ENCODE measurements around the gene GGN.

The GGN gene

GRCh38 chr19:38399537-38399936 is 11.7 kb upstream of the GGN start:
- Histone ChIP-seq H3K27me3 (ENCODE audit: control insufficient read depth, insufficient read depth, low read length, poor library complexity, severe bottlenecking) (peaks cover 58% of the 10 kb centered on the region), H3K4me1 (ENCODE audit: control insufficient read depth, insufficient read depth, low read length) (no peaks in the 10 kb centered on the region), H3K36me3 (ENCODE audit: control insufficient read depth, insufficient read depth, low read length) (no peaks in the 10 kb centered on the region), H3K4me3 (ENCODE audit: insufficient read depth, low read depth, low read length) (no peak overlapping the region), H3K9me3 (ENCODE audit: control insufficient read depth, low read length) (no peaks in the 10 kb centered on the region), H3K27ac (ENCODE audit: insufficient read depth, low read depth, low read length, poor library complexity, severe bottlenecking) (no peak overlapping the region)
- WGBS, 2 experiments, result 90 to 96% methylated on average over 1 of the region's 1 CpG

- Histone ChIP-seq H3K9me3 (ENCODE audit: control insufficient read depth, low read length) (no peaks in the 10 kb centered on the region), H3K27me3 (ENCODE audit: control insufficient read depth, insufficient read depth, low read length, poor library complexity, severe bottlenecking) (peaks cover 58% of the 10 kb centered on the region), H3K4me1 (ENCODE audit: control insufficient read depth, insufficient read depth, low read length) (no peaks in the 10 kb centered on the region), H3K4me3 (ENCODE audit: insufficient read depth, low read depth, low read length) (no peak overlapping the region), H3K36me3 (ENCODE audit: control insufficient read depth, insufficient read depth, low read length) (no peaks in the 10 kb centered on the region), H3K27ac (ENCODE audit: insufficient read depth, low read depth, low read length, poor library complexity, severe bottlenecking) (no peak overlapping the region)
- 75% methylated on average over 9 of the region's 9 CpGs for WGBS, 2 experiments
Measured at GRCh38 chr19:38399081-38399480, 11.2 kb upstream of the GGN start.

- Histone ChIP-seq H3K27ac (ENCODE audit: insufficient read depth, low read depth, low read length, poor library complexity, severe bottlenecking) (no peak overlapping the region), H3K36me3 (ENCODE audit: control insufficient read depth, insufficient read depth, low read length) (no peaks in the 10 kb centered on the region), H3K4me3 (ENCODE audit: insufficient read depth, low read depth, low read length) (no peak overlapping the region), H3K4me1 (ENCODE audit: control insufficient read depth, insufficient read depth, low read length) (no peaks in the 10 kb centered on the region), H3K27me3 (ENCODE audit: control insufficient read depth, insufficient read depth, low read length, poor library complexity, severe bottlenecking) (peaks cover 53% of the 10 kb centered on the region), H3K9me3 (ENCODE audit: control insufficient read depth, low read length) (no peaks in the 10 kb centered on the region)
- WGBS, 2 experiments, result 85 to 88% methylated on average over 86 of the region's 86 CpGs
Measured at GRCh38 chr19:38395381-38396114, 7.7 kb upstream of the GGN start.

DNA sequence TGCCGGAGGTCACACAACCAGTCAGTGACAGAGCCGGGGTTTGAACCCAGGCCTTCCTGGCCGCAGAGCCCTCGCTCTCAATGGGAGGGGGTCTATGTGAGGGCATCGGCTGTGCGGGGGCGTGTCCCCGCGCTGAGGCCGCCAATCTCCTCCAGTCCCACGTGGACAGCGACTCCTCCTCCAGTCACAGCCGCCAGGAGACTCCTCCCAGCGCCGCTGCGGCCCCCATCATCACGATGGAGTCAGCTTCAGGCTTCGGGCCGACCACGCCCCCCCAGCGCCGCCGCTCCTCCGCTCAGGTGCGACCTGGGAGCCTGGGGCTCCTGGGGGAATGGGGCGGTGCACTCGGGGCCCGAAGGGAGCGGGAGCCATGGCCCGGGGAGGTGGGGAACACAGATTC is 6.7 kb upstream of the GGN start:
- Histone ChIP-seq H3K9me3 (ENCODE audit: control insufficient read depth, low read length) (no peaks in the 10 kb centered on the region), H3K27ac (ENCODE audit: insufficient read depth, low read depth, low read length, poor library complexity, severe bottlenecking) (no peak overlapping the region), H3K4me1 (ENCODE audit: control insufficient read depth, insufficient read depth, low read length) (peaks cover 2% of the 10 kb centered on the region), H3K27me3 (ENCODE audit: control insufficient read depth, insufficient read depth, low read length, poor library complexity, severe bottlenecking) (peaks cover 53% of the 10 kb centered on the region), H3K4me3 (ENCODE audit: insufficient read depth, low read depth, low read length) (no peak overlapping the region), H3K36me3 (ENCODE audit: control insufficient read depth, insufficient read depth, low read length) (no peaks in the 10 kb centered on the region)
- 66 to 69% methylated on average over 30 of the region's 30 CpGs for WGBS, 2 experiments

DNA sequence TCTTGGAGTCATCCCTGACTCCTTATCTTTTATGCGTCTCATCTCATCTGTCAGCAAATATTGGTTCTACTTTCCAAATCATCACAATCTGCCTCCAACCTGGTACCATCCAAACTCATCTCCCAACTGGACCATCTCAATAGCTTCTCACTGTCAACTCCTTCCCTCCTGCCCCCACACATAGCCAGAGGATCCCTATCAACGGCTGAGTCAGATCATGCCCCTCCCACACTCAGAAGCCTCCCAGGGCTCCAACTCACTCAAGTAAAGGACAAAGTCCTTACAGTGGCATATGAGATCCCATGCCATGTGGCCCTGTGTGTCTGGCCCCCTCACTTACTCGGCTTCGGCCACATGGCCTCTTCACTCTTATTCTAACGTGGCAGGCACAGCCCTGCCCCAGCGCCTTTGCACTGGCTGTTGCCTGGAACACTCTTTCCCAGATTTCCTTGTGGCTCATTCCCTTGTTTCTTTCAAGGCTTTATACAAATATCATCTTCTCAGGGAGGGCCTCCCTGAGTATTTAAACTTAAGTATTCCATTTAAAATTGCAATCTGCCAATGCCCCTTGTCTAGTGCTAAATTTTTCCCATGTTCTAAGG is 5.0 kb upstream of the GGN start:
- Histone ChIP-seq H3K9me3 (ENCODE audit: control insufficient read depth, low read length) (no peaks in the 10 kb centered on the region), H3K4me1 (ENCODE audit: control insufficient read depth, insufficient read depth, low read length) (peaks cover 2% of the 10 kb centered on the region), H3K36me3 (ENCODE audit: control insufficient read depth, insufficient read depth, low read length) (no peaks in the 10 kb centered on the region), H3K27me3 (ENCODE audit: control insufficient read depth, insufficient read depth, low read length, poor library complexity, severe bottlenecking) (peaks cover 50% of the 10 kb centered on the region), H3K4me3 (ENCODE audit: insufficient read depth, low read depth, low read length) (no peak overlapping the region), H3K27ac (ENCODE audit: insufficient read depth, low read depth, low read length, poor library complexity, severe bottlenecking) (no peak overlapping the region)
- WGBS, 2 experiments, result 88 to 89% methylated on average over 6 of the region's 6 CpGs

DNA sequence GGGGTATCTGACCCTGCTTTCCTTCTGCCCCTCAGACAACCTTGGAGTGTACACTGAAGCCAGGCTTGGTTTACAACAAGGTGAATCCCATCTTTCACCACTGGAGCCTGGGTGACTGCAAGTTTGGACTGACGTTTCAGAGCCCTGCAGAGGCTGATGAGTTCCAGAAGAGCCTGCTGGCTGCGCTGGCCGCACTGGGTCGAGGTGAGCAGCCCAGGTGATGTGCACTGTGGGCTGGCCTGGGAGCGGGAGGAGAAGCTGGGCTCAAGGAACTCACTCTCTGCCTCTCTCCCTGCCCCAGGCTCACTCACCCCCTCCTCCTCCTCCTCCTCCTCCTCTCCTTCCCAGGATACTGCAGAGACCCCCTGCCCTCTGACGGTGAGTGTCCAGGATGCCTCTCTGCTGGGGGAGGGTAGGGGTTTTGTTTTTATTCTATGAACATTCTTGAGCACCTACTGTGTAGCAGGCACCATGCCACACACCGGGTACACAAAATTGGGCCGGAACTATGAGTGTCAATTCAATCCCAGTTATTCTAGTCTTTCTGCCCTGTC is 4.2 kb upstream of the GGN start:
- H3K27me3 ChIP-seq (ENCODE audit: control insufficient read depth, insufficient read depth, low read length, poor library complexity, severe bottlenecking), result peaks cover 49% of the 10 kb centered on the region
- no peaks in the 10 kb centered on the region for H3K36me3 ChIP-seq (ENCODE audit: control insufficient read depth, insufficient read depth, low read length)
- H3K9me3 ChIP-seq (ENCODE audit: control insufficient read depth, low read length), result no peaks in the 10 kb centered on the region
- H3K4me3 ChIP-seq (ENCODE audit: insufficient read depth, low read depth, low read length), result no peak overlapping the region
- no peak overlapping the region for H3K27ac ChIP-seq (ENCODE audit: insufficient read depth, low read depth, low read length, poor library complexity, severe bottlenecking)
- WGBS, 2 experiments, result 55 to 63% methylated on average over 7 to 8 of the region's 8 CpGs
- H3K4me1 ChIP-seq (ENCODE audit: control insufficient read depth, insufficient read depth, low read length), result peaks cover 2% of the 10 kb centered on the region

- Histone ChIP-seq H3K4me3 (ENCODE audit: insufficient read depth, low read depth, low read length) (no peak overlapping the region), H3K4me1 (ENCODE audit: control insufficient read depth, insufficient read depth, low read length) (peaks cover 2% of the 10 kb centered on the region), H3K9me3 (ENCODE audit: control insufficient read depth, low read length) (no peaks in the 10 kb centered on the region), H3K36me3 (ENCODE audit: control insufficient read depth, insufficient read depth, low read length) (no peaks in the 10 kb centered on the region), H3K27ac (ENCODE audit: insufficient read depth, low read depth, low read length, poor library complexity, severe bottlenecking) (no peak overlapping the region), H3K27me3 (ENCODE audit: control insufficient read depth, insufficient read depth, low read length, poor library complexity, severe bottlenecking) (peaks cover 50% of the 10 kb centered on the region)
- WGBS, 2 experiments, result 46 to 50% methylated on average over 20 of the region's 22 CpGs
Measured at GRCh38 chr19:38389957-38390924, 2.4 kb upstream of the GGN start.

DNA sequence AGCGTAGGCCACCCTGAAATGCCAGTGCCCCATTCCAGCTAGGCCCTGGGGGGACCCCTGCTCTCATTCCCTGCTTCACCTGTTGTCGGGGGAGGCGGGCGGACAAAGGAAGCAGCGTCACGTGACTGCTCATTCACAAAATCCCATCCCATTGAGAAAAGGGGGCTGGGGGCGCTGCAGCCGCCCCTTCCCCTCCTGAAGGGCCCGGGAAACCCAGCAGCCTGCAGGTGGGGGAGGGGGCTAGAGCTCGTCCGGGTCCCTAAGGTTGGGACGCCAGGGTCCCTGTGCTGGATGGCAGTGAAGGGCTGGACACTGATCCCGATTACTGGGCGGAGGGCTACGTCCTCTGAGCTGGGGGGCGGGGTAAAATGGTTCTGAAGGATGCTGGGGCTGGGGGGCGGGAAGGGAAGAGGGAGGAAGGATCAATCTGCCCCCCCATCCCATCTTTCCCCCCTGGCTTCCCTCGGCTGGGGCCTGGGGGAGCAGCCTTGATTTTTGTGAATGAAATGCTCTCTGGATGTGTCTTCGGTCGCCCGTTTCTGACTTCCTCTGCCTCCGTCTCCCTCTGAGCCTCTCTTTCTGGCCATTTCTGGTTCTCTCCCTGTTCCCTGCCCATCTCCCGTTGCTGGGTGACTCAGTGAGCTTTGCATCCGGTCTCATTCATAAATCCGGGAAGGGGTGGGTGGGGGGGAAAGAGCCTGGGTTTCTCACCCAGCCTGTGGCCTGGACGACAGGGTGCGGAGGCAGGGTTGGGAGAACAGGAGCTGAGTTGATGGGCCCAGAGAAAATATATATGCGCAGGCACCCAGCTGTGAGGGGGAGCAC is 1.5 kb upstream of the GGN start:
- Histone ChIP-seq H3K36me3 (ENCODE audit: control insufficient read depth, insufficient read depth, low read length) (no peaks in the 10 kb centered on the region), H3K4me3 (ENCODE audit: insufficient read depth, low read depth, low read length) (peak overlapping the region; percentile 70), H3K9me3 (ENCODE audit: control insufficient read depth, low read length) (no peaks in the 10 kb centered on the region), H3K27me3 (ENCODE audit: control insufficient read depth, insufficient read depth, low read length, poor library complexity, severe bottlenecking) (peaks cover 43% of the 10 kb centered on the region), H3K4me1 (ENCODE audit: control insufficient read depth, insufficient read depth, low read length) (peaks cover 2% of the 10 kb centered on the region), H3K27ac (ENCODE audit: insufficient read depth, low read depth, low read length, poor library complexity, severe bottlenecking) (no peak overlapping the region)
- 2% methylated on average over 27 to 28 of the region's 28 CpGs for WGBS, 2 experiments

- peak within 1 kb of the TSS; percentile 70 for H3K4me3 ChIP-seq (ENCODE audit: insufficient read depth, low read depth, low read length)
- peak within 1 kb of the TSS; percentile 68 for H3K27ac ChIP-seq (ENCODE audit: insufficient read depth, low read depth, low read length, poor library complexity, severe bottlenecking)
- H3K9me3 ChIP-seq (ENCODE audit: control insufficient read depth, low read length), result no peaks in the 10 kb centered on the region
- 1% methylated on average over 42 of the region's 46 CpGs for WGBS, 2 experiments
- H3K36me3 ChIP-seq (ENCODE audit: control insufficient read depth, insufficient read depth, low read length), result no peaks in the 10 kb centered on the region
- peaks cover 2% of the 10 kb centered on the region for H3K4me1 ChIP-seq (ENCODE audit: control insufficient read depth, insufficient read depth, low read length)
- H3K27me3 ChIP-seq (ENCODE audit: control insufficient read depth, insufficient read depth, low read length, poor library complexity, severe bottlenecking), result peaks cover 43% of the 10 kb centered on the region
Measured at GRCh38 chr19:38388349-38389100, 691 bp upstream of the GGN start, which contains the start of gene SPRED3. SPRED3 (plus strand) TSS chr19:38388697; CDS start chr19:38390303, 1,606 bp downstream.

Measured in ectodermal cell (in vitro differentiated cells).